ENCODE results near the gene CLTA. TPM values are rescaled to one million over a fixed set of nuclear protein-coding genes. Genes with fewer than 3 reads are reported as not detected.

Gene CLTA
- total and polyA plus RNA-seq, 2 donors (not counting 3 experiments of a cell fraction or from before 2014, with no cell fraction given), result 229 to 317 TPM

DNA sequence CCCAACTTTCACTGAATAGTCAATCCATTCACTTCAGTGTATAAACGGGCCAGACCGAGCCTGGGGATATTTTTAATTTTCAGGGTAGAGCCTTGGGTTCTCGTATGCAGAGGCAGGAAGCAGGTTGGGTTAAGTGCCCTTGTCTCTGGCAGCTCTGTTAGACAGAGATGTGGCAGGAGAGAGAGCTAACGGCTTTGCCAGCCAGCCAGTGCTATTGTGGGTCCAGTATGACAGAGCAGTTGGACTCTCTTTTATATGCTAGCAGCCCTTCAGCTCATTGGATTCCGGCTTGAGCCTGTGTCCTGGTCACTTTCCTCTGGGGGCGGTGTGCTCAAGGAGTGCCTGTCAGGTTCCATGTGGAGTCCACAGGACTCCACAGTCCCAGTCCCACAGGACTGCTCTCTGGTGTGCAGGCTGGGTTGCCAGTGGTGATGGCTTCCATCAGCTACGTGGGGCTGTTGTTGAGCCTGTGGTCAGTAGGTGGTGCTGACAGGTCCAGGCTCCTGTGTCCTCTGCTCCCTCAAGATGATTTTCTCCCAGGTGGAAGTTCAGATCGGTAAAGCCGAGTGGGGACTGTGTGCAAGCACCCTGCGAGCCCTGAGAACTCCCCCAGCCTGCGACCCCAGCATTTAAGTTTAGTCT is 14.3 kb downstream of the CLTA start:
- Histone ChIP-seq H3K36me3 (ENCODE audit: control insufficient read depth in 2 of 2, extremely low read depth in 1 of 2, insufficient read depth in 2 of 2, low read length in 2 of 2) (peaks cover 47 to 69% of the 10 kb centered on the region in 2 experiments), H3K4me2 (ENCODE audit: insufficient read depth, low read length) (no peak overlapping the region), H2AFZ (ENCODE audit: low read depth, low read length) (no peak overlapping the region), H3K27ac (ENCODE audit: insufficient read depth, low read depth, low read length) (no peak overlapping the region), H3K4me1 (ENCODE audit: control insufficient read depth, extremely low read depth, insufficient read depth, low read length) (peaks cover 31% of the 10 kb centered on the region), H3K9me1 (replicated peaks; ENCODE audit: control insufficient read depth, extremely low read depth, insufficient read depth, low read length) (no peaks in the 10 kb centered on the region), H4K20me1 (replicated peaks; ENCODE audit: control insufficient read depth, extremely low read depth, insufficient read depth, low read length) (no peaks in the 10 kb centered on the region), H3K79me2 (ENCODE audit: control insufficient read depth, insufficient read depth, low read length) (peaks cover 44% of the 10 kb centered on the region), H3K9ac (replicated peaks; ENCODE audit: extremely low read depth, insufficient read depth, low read length) (no peak overlapping the region), H3K27me3 (ENCODE audit: control insufficient read depth in 2 of 2, insufficient read depth in 2 of 2, low read length in 2 of 2) (no peaks in the 10 kb centered on the region), H3K9me3 (replicated peaks; ENCODE audit: control insufficient read depth, insufficient read depth, low read length) (no peaks in the 10 kb centered on the region), H3K4me3 (replicated peaks in 1 of 3; ENCODE audit: insufficient read depth in 1 of 3, low read depth in 1 of 3, low read length in 3 of 3) (no peak overlapping the region)
- no TSS peak for BruUV-seq (replicated peaks)
- intact Hi-C loops (cut with micrococcal nuclease) (no loop called here), dilution Hi-C loops (cut with MboI; ENCODE audit: extremely low pct_ligation_motif_present, low sequenced_read_pairs) (no loop called here)
- peak; percentile 16 for TF ChIP-seq POLR2AphosphoS5 (IDR thresholded peaks at IDR 0.05; ENCODE audit: insufficient read depth, low read depth, low read length)
- no peak for TF ChIP-seq GATA2 (IDR thresholded peaks at IDR 0.05; ENCODE audit: insufficient read depth, insufficient read length, low read depth, low read length)
- FAIRE-seq (no peak), DNase-seq (ENCODE audit: low read depth, low spot score) (peak; percentile 15)
- CTCF ChIA-PET, result interaction anchor here (0.6 to 2.0 kb wide), 8 partner anchors 11 to 250 kb away, joined by 3 to 13 read pairs (median 4); partner anchors contain the start of gene CLTA
- POLR2A ChIA-PET, result interaction anchor here (1.1 kb wide), 1 partner anchor 15 kb away, joined by 4 read pairs; the partner anchor contains the start of gene CLTA

DNA sequence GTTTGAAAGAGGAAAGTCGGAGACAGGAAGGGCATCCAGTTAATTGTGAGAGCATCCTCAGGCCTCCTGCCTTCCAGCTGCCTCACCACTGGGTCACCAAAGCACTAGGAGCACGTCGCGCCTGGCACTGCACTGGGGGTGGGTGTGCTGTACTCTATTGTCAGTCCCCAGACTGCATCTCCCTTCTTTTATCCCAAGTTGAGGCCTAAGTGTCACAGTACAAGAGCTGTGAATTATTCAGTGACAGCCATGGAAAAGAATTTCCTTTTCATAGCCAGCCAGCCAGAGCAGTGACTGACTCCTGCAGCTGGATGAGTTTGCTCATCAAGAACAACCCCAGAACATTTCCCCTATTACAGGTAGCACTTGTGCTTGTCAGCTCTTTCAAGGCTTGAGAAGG is 16.3 kb downstream of the CLTA start:
- CTCF ChIA-PET, result interaction anchor here (1.0 to 2.5 kb wide), 4 partner anchors 13 to 199 kb away, joined by 4 to 13 read pairs (median 8); partner anchors contain the start of gene CLTA
- Histone ChIP-seq H3K9me3 (replicated peaks; ENCODE audit: control insufficient read depth, insufficient read depth, low read length) (no peaks in the 10 kb centered on the region), H3K27me3 (ENCODE audit: control insufficient read depth in 2 of 2, insufficient read depth in 2 of 2, low read length in 2 of 2) (no peaks in the 10 kb centered on the region), H3K9ac (replicated peaks; ENCODE audit: extremely low read depth, insufficient read depth, low read length) (no peak overlapping the region), H3K4me1 (ENCODE audit: control insufficient read depth, extremely low read depth, insufficient read depth, low read length) (peaks cover 31% of the 10 kb centered on the region), H3K9me1 (replicated peaks; ENCODE audit: control insufficient read depth, extremely low read depth, insufficient read depth, low read length) (no peaks in the 10 kb centered on the region), H3K27ac (ENCODE audit: insufficient read depth, low read depth, low read length) (peak overlapping the region; percentile 87), H3K4me2 (ENCODE audit: insufficient read depth, low read length) (peak overlapping the region; percentile 27), H3K36me3 (ENCODE audit: control insufficient read depth in 2 of 2, extremely low read depth in 1 of 2, insufficient read depth in 2 of 2, low read length in 2 of 2) (peaks cover 47 to 70% of the 10 kb centered on the region in 2 experiments), H4K20me1 (replicated peaks; ENCODE audit: control insufficient read depth, extremely low read depth, insufficient read depth, low read length) (no peaks in the 10 kb centered on the region), H3K4me3 (replicated peaks in 1 of 3; ENCODE audit: insufficient read depth in 1 of 3, low read depth in 1 of 3, low read length in 3 of 3) (no peak overlapping the region), H2AFZ (ENCODE audit: low read depth, low read length) (no peak overlapping the region), H3K79me2 (ENCODE audit: control insufficient read depth, insufficient read depth, low read length) (peaks cover 51% of the 10 kb centered on the region)
- intact Hi-C loops (cut with micrococcal nuclease) (no loop called here), dilution Hi-C loops (cut with MboI; ENCODE audit: extremely low pct_ligation_motif_present, low sequenced_read_pairs) (no loop called here)
- no TSS peak for BruUV-seq (replicated peaks)
- POLR2A ChIA-PET, result interaction anchor here (0.6 to 1.3 kb wide), 2 partner anchors 17 to 344 kb away, joined by 3 to 5 read pairs; partner anchors contain the start of gene CLTA
- FAIRE-seq (peak; percentile 81), DNase-seq (ENCODE audit: low read depth, low spot score) (peak; percentile 41)
- TF ChIP-seq JUN (IDR thresholded peaks at IDR 0.05; ENCODE audit: borderline replicate concordance, insufficient read depth, insufficient read length, low read depth), result no peak
- no peak for TF ChIP-seq FOS (IDR thresholded peaks at IDR 0.05; ENCODE audit: borderline replicate concordance, insufficient read depth, low read length)
- TF ChIP-seq MYC (IDR thresholded peaks at IDR 0.05; ENCODE audit: low read depth, low read length), result no peak
- no peak for TF ChIP-seq POLR2A (IDR thresholded peaks at IDR 0.05; ENCODE audit: low read depth, low read length)
- TF ChIP-seq EZH2 (IDR thresholded peaks at IDR 0.05; ENCODE audit: borderline replicate concordance, low read depth, low read length, severe bottlenecking), result no peak

All from endothelial cell of umbilical vein (primary cell).